Liver (tissue), 9 donors: ENCODE results near the gene TSPOAP1. TPM values are rescaled to one million over a fixed set of nuclear protein-coding genes. Genes with fewer than 3 reads are reported as not detected.

Source experiments
- DNase-seq: peaks from one replicate; pipeline ENCODE4 v3.0.0-alpha.2; 2017; ENCODE audit warnings: low spot score
- H3K27ac ChIP-seq, 2 donors: one replicate each; pipeline ENCODE4 v1.7.0; 2013; ENCODE audit warnings: inconsistent platforms in 2 of 2, low read length in 2 of 2, control low read depth in 1 of 2, low read depth in 1 of 2, mild to moderate bottlenecking in 1 of 2
- H3K27me3 ChIP-seq, 4 donors: one replicate each; pipeline versions ENCODE4 v1.6.1 to v1.7.0; 2013; ENCODE audit warnings: low read length in 3 of 4, inconsistent platforms in 1 of 4, mild to moderate bottlenecking in 1 of 4, moderate library complexity in 1 of 4; ENCODE audit not compliant: control insufficient read depth in 4 of 4, insufficient read depth in 4 of 4
- H3K36me3 ChIP-seq, 4 donors: one replicate each; pipeline versions ENCODE4 v1.6.1 to v1.7.0; 2013; ENCODE audit warnings: low read length in 3 of 4, mild to moderate bottlenecking in 3 of 4, low read depth in 1 of 4, moderate library complexity in 1 of 4; ENCODE audit not compliant: control insufficient read depth in 4 of 4, insufficient read depth in 3 of 4
- H3K4me1 ChIP-seq, 4 donors: one replicate each; pipeline versions ENCODE4 v1.6.1 to v1.7.0; 2013; ENCODE audit warnings: low read length in 3 of 4, mild to moderate bottlenecking in 3 of 4, moderate library complexity in 1 of 4; ENCODE audit not compliant: control insufficient read depth in 4 of 4, insufficient read depth in 4 of 4
- H3K4me3 ChIP-seq, 3 donors: one replicate each; pipeline versions ENCODE4 v1.6.1 to v1.7.0; 2013; ENCODE audit warnings: low read length in 3 of 3, control low read depth in 1 of 3, low read depth in 1 of 3, mild to moderate bottlenecking in 1 of 3
- H3K9ac ChIP-seq, 2 donors: one replicate each; pipeline ENCODE4 v1.7.0; 2013; ENCODE audit warnings: low read length in 2 of 2, mild to moderate bottlenecking in 2 of 2, moderate library complexity in 2 of 2, control low read depth in 1 of 2, low read depth in 1 of 2
- H3K9me3 ChIP-seq, 4 donors: one replicate each; pipeline versions ENCODE4 v1.6.1 to v1.7.0; 2013; ENCODE audit warnings: low read length in 3 of 4; ENCODE audit not compliant: control insufficient read depth in 4 of 4
- FOXA1 ChIP-seq: IDR thresholded peaks from 2 replicates; pipeline ENCODE4 v1.6.1; 2016; ENCODE audit warnings: antibody characterized with exemption
- HNF4A ChIP-seq, 2 donors: conservative IDR thresholded peaks; 2 replicates each; pipeline ENCODE4 v1.6.1; 2016; ENCODE audit warnings: antibody characterized with exemption in 2 of 2, mild to moderate bottlenecking in 2 of 2
- RAD21 ChIP-seq, 2 donors: IDR thresholded peaks; 2 replicates each; pipeline ENCODE4 v1.6.1; 2016; ENCODE audit warnings: antibody characterized with exemption in 2 of 2, mild to moderate bottlenecking in 2 of 2
- SP1 ChIP-seq: IDR thresholded peaks from 2 replicates; pipeline ENCODE4 v1.6.1; 2018; ENCODE audit warnings: antibody characterized with exemption, mild to moderate bottlenecking
- YY1 ChIP-seq: IDR thresholded peaks from 2 replicates; pipeline ENCODE4 v1.6.1; 2016; ENCODE audit warnings: antibody characterized with exemption, mild to moderate bottlenecking
- WGBS: extraction: QIAGEN DNeasy Blood & Tissue Kit; methylation state at CpG from one replicate; pipeline ENCODE4 v1.1.7; 2013; 5-methylcytosine and 5-hydroxymethylcytosine counted together
- polyA plus RNA-seq, 2 donors: library from polyadenylated mRNA; stranded (reverse) in 1 of 2; unstranded in 1 of 2; fragments of 200-250 nt in 1 of 2; fragments of >200 nt in 1 of 2; fragmentation: Nextera tagmentation in 1 of 2; extraction: Ambion mirVana in 1 of 2; gene quantifications; one replicate each; pipeline versions ENCODE4 v1.2.1 to v1.2.3, GENCODE V29; 2013 to 2015
- total RNA-seq, 2 donors: library from RNA; depleted of rRNA; stranded (reverse); fragments of >200 nt; gene quantifications; one replicate each; pipeline ENCODE4 v1.2.3, GENCODE V29; 2014
- TF ChIP-seq, protein P1 (sequence below): IDR thresholded peaks from 2 replicates; pipeline ENCODE4 v1.6.1; 2016; ENCODE audit warnings: antibody characterized with exemption
- TF ChIP-seq, protein P2 (sequence below): IDR thresholded peaks from 2 replicates; pipeline ENCODE4 v1.6.1; 2016; ENCODE audit warnings: antibody characterized with exemption
- TF ChIP-seq, protein P3 (sequence below): IDR thresholded peaks from 2 replicates; pipeline ENCODE4 v1.6.1; 2016; ENCODE audit warnings: antibody characterized with exemption
- donor health status: healthy.
- donor health status: healthy.
- donor health status: healthy.
- donor health status: healthy.
- donor health status: healthy.

TSPOAP1 gene
- total and polyA plus RNA-seq, 4 donors, result 1.5 to 4.6 (median 2.6) TPM

DNA sequence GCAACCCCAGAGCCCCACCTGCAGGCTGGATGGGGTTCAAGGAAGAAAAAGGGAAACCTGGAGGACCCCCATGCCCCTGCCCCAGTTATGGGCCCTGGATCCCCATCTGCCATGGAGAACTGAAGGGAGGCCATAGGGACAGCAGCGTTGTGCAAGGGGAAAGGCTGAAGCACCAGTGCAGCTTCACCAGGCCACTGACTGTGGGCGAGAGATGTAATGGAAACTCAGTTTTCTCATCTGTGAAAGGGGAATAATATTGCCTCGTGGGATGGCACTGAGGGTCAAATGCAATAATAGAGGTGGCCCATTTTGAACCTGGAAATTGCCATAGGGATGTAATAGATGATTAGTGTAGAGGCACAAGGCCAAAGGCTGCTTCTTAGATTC, 9.9 kb upstream of the TSPOAP1 start (continued):
- TF ChIP-seq, protein P1, sequence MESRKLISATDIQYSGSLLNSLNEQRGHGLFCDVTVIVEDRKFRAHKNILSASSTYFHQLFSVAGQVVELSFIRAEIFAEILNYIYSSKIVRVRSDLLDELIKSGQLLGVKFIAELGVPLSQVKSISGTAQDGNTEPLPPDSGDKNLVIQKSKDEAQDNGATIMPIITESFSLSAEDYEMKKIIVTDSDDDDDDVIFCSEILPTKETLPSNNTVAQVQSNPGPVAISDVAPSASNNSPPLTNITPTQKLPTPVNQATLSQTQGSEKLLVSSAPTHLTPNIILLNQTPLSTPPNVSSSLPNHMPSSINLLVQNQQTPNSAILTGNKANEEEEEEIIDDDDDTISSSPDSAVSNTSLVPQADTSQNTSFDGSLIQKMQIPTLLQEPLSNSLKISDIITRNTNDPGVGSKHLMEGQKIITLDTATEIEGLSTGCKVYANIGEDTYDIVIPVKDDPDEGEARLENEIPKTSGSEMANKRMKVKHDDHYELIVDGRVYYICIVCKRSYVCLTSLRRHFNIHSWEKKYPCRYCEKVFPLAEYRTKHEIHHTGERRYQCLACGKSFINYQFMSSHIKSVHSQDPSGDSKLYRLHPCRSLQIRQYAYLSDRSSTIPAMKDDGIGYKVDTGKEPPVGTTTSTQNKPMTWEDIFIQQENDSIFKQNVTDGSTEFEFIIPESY, result no peak
- TF ChIP-seq SP1 (no peak), FOXA1 (no peak), YY1 (no peak)
- TF ChIP-seq, protein P2, sequence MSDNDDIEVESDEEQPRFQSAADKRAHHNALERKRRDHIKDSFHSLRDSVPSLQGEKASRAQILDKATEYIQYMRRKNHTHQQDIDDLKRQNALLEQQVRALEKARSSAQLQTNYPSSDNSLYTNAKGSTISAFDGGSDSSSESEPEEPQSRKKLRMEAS, result no peak

DNA sequence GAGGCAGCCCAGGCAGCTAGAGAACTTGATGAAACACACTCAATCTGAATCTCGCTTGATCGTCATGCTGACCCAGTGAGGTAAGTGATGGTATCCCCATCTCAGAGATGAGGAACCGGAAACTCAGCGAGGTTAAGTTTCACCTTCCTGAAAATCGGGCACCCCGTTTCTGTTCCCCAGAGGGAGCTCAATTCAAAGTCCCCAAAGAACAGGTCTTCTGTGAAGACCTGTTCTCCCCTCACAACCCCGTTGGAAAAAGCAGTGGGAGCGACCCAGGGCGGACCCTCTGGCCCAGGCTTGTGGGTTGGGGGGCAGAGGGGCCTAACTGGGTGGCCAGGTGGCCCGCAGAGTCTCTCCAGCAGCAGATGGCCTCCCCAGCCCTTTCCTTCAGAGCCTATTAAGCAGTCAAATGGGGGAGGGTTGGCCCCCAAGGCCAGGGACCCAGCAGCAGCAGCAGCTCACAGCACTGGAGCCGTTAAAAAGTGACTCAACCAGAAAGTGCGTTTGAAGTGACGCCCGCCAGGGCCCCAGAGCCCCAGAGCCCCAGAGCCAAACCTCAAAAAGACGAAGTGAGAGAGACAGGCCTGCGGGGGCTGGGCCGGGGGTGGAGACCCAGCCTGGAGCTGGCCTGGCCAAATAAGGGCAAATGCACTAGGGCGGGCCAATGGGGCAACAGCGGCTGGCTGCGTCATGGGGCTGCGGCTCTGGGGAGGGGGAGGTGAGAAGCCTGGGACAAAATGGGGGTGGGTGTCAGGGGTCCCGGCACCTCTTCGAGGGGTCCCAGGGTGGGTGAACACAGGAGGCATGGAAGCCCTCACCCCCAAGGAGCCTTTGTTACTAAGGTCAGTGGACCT, 9.2 kb upstream of the TSPOAP1 start:
- Histone ChIP-seq H3K4me3 (no peak overlapping the region), H3K27ac (peak overlapping the region; percentile 85 to 86), H3K9me3 (no peaks in the 10 kb centered on the region), H3K36me3 (no peaks in the 10 kb centered on the region), H3K9ac (peak overlapping the region in 1 of 2 donors; percentile 65), H3K4me1 (peaks cover 0 to 3% (median 0%) of the 10 kb centered on the region in 4 donors), H3K27me3 (no peaks in the 10 kb centered on the region)
- TF ChIP-seq, protein P3, sequence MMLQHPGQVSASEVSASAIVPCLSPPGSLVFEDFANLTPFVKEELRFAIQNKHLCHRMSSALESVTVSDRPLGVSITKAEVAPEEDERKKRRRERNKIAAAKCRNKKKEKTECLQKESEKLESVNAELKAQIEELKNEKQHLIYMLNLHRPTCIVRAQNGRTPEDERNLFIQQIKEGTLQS, result no peak
- TF ChIP-seq, protein P1, result no peak
- TF ChIP-seq YY1, result peak; percentile 19
- TF ChIP-seq FOXA1, result no peak
- no peak for TF ChIP-seq SP1
- no peak for TF ChIP-seq HNF4A (conservative IDR thresholded peaks at IDR 0.05)
- WGBS, result 39% methylated on average over 23 of the region's 23 CpGs
- DNase-seq, result no peak

DNA sequence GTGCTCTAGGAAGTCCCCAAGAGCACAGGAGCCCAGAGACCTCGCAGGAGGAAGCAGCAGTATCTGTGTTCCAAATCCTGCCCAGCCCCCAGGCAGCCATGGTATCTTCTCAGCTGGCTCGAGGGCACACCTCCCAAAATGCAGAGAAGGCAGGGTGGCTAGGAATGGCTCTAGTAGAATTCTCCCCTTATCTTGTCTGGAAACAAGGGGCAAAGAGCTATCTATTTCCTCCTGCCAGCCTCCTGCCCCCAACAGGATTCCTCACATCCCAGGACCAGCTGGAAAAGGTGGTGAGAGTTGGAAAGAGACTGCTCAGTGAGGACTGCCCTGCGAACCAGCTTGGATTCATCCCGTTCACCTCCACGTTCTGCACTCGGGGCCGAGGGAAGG, 8.6 kb upstream of the TSPOAP1 start:
- Histone ChIP-seq H3K4me3 (no peak overlapping the region), H3K27me3 (no peaks in the 10 kb centered on the region), H3K9ac (peak overlapping the region in 1 of 2 donors; percentile 54), H3K9me3 (no peaks in the 10 kb centered on the region), H3K4me1 (peaks cover 0 to 3% (median 0%) of the 10 kb centered on the region in 4 donors), H3K36me3 (no peaks in the 10 kb centered on the region), H3K27ac (peak overlapping the region; percentile 85 to 86)
- WGBS, result 23% methylated on average over 7 of the region's 7 CpGs
- DNase-seq, result no peak
- no peak for TF ChIP-seq FOXA1
- no peak for TF ChIP-seq RAD21 (IDR thresholded peaks at IDR 0.05)
